T-helper 2 cell treated with Interferon-gamma antibody and Interleukin-4, amounts not matched to agents 5 μg/mL and 100 μg/mL, for 36 hours (primary cell): ENCODE results near the gene BICDL2.

Experiments used
- DNase-seq: peaks from one replicate; pipeline ENCODE4 v3.0.0; 2021; ENCODE audit warnings: low spot score
- H3K27ac Mint-ChIP-seq: one replicate; pipeline ENCODE4 v1.8.0; 2021; ENCODE audit warnings: mild to moderate bottlenecking, mixed read lengths
- H3K27me3 Mint-ChIP-seq: one replicate; pipeline ENCODE4 v1.8.0; 2021; ENCODE audit warnings: low read depth, mixed read lengths
- H3K36me3 Mint-ChIP-seq: one replicate; pipeline ENCODE4 v1.8.0; 2021; ENCODE audit warnings: low read depth, mixed read lengths
- H3K4me1 Mint-ChIP-seq: one replicate; pipeline ENCODE4 v1.8.0; 2021; ENCODE audit warnings: low read depth, mixed read lengths
- H3K4me3 Mint-ChIP-seq: one replicate; pipeline ENCODE4 v1.8.0; 2022; ENCODE audit warnings: mild to moderate bottlenecking, moderate library complexity, mixed read lengths
- H3K9me3 Mint-ChIP-seq: one replicate; pipeline ENCODE4 v1.8.0; 2021; ENCODE audit warnings: mixed read lengths

Gene BICDL2

DNA sequence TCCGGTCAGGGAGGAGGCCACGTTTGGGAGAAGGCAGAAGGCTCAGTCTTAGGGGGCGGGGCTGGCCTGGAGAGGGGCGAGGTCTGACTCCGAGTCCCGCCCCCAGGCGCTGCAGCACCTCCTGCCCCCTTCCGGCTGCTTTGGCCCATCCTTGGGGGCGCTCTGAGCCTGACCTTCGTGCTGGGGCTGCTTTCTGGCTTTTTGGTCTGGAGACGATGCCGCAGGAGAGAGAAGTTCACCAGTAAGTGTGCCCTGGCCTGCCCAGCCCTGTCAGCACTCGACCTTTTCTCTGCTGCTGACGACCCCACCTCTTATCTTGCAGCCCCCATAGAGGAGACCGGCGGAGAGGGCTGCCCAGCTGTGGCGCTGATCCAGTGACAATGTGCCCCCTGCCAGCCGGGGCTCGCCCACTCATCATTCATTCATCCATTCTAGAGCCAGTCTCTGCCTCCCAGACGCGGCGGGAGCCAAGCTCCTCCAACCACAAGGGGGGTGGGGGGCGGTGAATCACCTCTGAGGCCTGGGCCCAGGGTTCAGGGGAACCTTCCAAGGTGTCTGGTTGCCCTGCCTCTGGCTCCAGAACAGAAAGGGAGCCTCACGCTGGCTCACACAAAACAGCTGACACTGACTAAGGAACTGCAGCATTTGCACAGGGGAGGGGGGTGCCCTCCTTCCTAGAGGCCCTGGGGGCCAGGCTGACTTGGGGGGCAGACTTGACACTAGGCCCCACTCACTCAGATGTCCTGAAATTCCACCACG lies 15.1 kb downstream of the BICDL2 start:
- DNase-seq: peak; percentile 72
- Mint-ChIP-seq H3K27ac (peak overlapping the region; percentile 76), H3K27me3 (peaks cover 7% of the 10 kb centered on the region), H3K4me1 (peaks cover 40% of the 10 kb centered on the region), H3K4me3 (peak overlapping the region; percentile 90), H3K9me3 (no peaks in the 10 kb centered on the region), H3K36me3 (peaks cover 17% of the 10 kb centered on the region)

- peak; percentile 58 for DNase-seq
- peaks cover 40% of the 10 kb centered on the region for H3K4me1 Mint-ChIP-seq
- H3K36me3 Mint-ChIP-seq: peaks cover 9% of the 10 kb centered on the region
- peak overlapping the region; percentile 76 for H3K27ac Mint-ChIP-seq
- peaks cover 8% of the 10 kb centered on the region for H3K27me3 Mint-ChIP-seq
- H3K9me3 Mint-ChIP-seq: no peaks in the 10 kb centered on the region
- peak overlapping the region; percentile 90 for H3K4me3 Mint-ChIP-seq
Observed at GRCh38 chr16:3020604-3021448, 15.9 kb downstream of the BICDL2 start.

DNA sequence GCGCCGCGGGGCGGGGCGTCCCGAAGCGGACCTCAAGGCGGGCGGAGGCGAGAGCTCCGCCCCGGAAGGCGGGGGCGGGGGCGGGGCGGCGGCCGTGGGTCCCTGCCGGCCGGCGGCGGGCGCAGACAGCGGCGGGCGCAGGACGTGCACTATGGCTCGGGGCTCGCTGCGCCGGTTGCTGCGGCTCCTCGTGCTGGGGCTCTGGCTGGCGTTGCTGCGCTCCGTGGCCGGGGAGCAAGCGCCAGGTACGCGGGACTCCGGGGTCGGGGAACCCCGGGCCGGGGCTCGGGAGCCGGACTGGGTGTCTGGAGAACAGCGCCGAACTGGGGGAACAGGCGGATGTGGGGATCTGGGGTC lies 16.5 kb downstream of the BICDL2 start, which contains the start of gene TNFRSF12A:
TNFRSF12A (plus strand) TSS at position 122 of the 357 bp plus-strand sequence; CDS start at position 152, 30 bp downstream.
- Mint-ChIP-seq H3K27ac (peak within 1 kb of the TSS; percentile 71), H3K36me3 (peaks cover 7% of the 10 kb centered on the region), H3K9me3 (no peaks in the 10 kb centered on the region), H3K4me3 (peak within 1 kb of the TSS; percentile 90), H3K4me1 (peaks cover 36% of the 10 kb centered on the region), H3K27me3 (peaks cover 8% of the 10 kb centered on the region)
- peak; percentile 78 for DNase-seq

- peak overlapping the region; percentile 89 for H3K4me3 Mint-ChIP-seq
- H3K27me3 Mint-ChIP-seq: peaks cover 8% of the 10 kb centered on the region
- H3K9me3 Mint-ChIP-seq: no peaks in the 10 kb centered on the region
- peak overlapping the region; percentile 55 for H3K27ac Mint-ChIP-seq
- H3K36me3 Mint-ChIP-seq: peaks cover 6% of the 10 kb centered on the region
- H3K4me1 Mint-ChIP-seq: peaks cover 36% of the 10 kb centered on the region
- no peak for DNase-seq
Observed at GRCh38 chr16:3019594-3020246, 17.0 kb downstream of the BICDL2 start.

- Mint-ChIP-seq H3K27me3 (peaks cover 15% of the 10 kb centered on the region), H3K36me3 (peaks cover 3% of the 10 kb centered on the region), H3K4me3 (peak within 1 kb of the TSS; percentile 15), H3K4me1 (peaks cover 27% of the 10 kb centered on the region), H3K9me3 (no peaks in the 10 kb centered on the region), H3K27ac (no peak within 1 kb of the TSS)
- DNase-seq: no peak
Observed at GRCh38 chr16:3017794-3018506, 18.8 kb downstream of the BICDL2 start, which contains the start of gene CLDN6. CLDN6 (minus strand) TSS chr16:3018183; CDS start chr16:3016021, 2,162 bp downstream.

DNA sequence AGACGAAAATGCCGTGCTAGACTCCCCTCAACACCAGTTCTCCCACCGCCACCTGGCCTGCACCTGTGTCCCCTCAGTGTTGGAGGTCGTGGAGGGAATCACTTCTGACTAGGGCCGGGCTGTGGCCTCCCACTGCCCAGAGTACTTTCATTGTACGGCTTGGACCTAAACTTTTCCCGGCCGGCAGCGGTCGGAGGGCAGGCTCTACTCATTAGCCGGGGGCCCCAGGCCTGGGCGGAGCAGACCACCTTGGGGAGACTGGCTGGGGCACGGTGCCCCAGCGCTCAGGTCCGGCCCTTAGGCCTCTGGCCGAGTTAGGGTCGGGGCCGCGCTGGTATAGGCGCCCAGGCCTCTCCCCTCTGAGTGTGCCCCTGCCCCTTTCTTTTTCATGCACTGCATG lies 19.4 kb downstream of the BICDL2 start:
- Mint-ChIP-seq H3K9me3 (no peaks in the 10 kb centered on the region), H3K4me3 (no peak overlapping the region), H3K4me1 (peaks cover 21% of the 10 kb centered on the region), H3K36me3 (peaks cover 3% of the 10 kb centered on the region), H3K27ac (no peak overlapping the region), H3K27me3 (peaks cover 18% of the 10 kb centered on the region)
- no peak for DNase-seq

GRCh38 chr16:3015865-3016521 lies 20.8 kb downstream of the BICDL2 start:
- no peak for DNase-seq
- Mint-ChIP-seq H3K27me3 (peaks cover 18% of the 10 kb centered on the region), H3K4me3 (no peak overlapping the region), H3K9me3 (no peaks in the 10 kb centered on the region), H3K4me1 (peaks cover 11% of the 10 kb centered on the region), H3K36me3 (no peaks in the 10 kb centered on the region), H3K27ac (no peak overlapping the region)

- Mint-ChIP-seq H3K27ac (no peak overlapping the region), H3K4me3 (no peak overlapping the region), H3K36me3 (no peaks in the 10 kb centered on the region), H3K9me3 (no peaks in the 10 kb centered on the region), H3K27me3 (peaks cover 17% of the 10 kb centered on the region), H3K4me1 (peaks cover 7% of the 10 kb centered on the region)
- no peak for DNase-seq
Observed at GRCh38 chr16:3014971-3015370, 21.8 kb downstream of the BICDL2 start.

DNA sequence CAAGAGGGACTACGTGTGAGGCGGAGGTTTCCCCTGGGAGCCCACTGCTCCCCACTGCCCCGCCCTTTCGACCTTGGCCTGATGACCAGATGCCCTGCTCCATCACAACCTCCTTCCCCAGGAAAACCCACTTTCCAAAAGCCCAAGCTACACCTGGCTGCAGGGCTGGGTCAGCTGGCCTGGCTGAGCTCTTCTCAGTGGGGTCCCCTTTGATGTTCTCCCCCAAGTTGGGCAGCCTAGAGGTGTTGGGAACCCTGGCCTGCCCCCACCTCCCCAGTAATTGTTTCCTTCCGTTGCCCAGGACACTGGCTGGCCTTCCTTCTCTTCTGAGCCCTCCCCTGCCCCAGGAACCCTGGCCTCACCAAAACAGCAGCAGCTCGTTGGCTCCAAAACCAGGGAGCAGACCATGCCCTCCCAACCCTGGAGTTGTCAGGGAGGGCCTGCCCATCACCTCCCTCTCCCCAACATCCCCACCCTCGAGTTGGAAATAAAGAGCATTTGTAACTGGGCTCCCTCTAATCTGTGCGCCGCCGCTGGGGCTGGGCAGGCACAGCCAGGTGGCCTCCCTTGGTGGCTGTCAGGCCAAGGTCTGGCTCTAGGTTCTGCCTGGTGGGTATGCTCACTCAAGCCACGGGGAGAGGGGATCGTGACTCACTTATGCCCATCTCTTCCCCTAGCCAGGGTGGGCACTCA lies 22.6 kb downstream of the BICDL2 start:
- H3K36me3 Mint-ChIP-seq: no peaks in the 10 kb centered on the region
- no peaks in the 10 kb centered on the region for H3K9me3 Mint-ChIP-seq
- no peak overlapping the region for H3K4me3 Mint-ChIP-seq
- no peak for DNase-seq
- H3K27me3 Mint-ChIP-seq: peaks cover 15% of the 10 kb centered on the region
- H3K4me1 Mint-ChIP-seq: peaks cover 5% of the 10 kb centered on the region
- no peak overlapping the region for H3K27ac Mint-ChIP-seq

- peaks cover 7% of the 10 kb centered on the region for H3K4me1 Mint-ChIP-seq
- H3K9me3 Mint-ChIP-seq: no peaks in the 10 kb centered on the region
- no peak for DNase-seq
- no peaks in the 10 kb centered on the region for H3K36me3 Mint-ChIP-seq
- H3K27me3 Mint-ChIP-seq: peaks cover 15% of the 10 kb centered on the region
- H3K4me3 Mint-ChIP-seq: no peak overlapping the region
- H3K27ac Mint-ChIP-seq: no peak overlapping the region
Observed at GRCh38 chr16:3013491-3013951, 23.2 kb downstream of the BICDL2 start.

DNA sequence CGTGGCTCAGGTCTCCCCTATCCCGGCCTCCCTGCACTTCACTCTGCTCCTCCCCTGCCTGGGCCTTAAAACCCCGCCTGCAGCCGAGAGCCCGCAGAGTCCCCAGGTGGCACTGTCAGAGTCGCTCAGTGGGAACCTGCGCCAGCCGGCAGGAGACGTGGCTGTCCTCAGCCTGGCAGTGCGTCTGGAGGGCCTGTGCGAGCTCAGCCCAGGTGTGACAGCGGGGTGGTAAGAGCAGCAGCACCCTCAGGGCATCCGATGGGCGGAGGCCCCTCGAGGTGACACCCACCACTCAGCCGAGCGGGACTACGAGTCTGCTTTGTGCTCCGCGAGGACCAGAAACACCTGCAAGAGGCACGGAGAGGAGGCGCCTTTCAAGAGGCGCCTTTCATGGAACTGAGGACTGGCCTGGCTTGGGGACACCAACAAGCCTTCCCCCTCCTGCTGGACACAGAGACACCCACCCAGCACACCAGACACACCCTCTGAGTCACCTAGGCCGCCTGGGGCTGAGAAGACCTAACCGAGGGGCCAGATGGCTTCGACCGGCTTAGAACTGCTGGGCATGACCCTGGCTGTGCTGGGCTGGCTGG lies 23.8 kb downstream of the BICDL2 start, which contains the start of gene CLDN9:
CLDN9 (plus strand) TSS at position 96 of the 593 bp plus-strand sequence; CDS start at position 536, 440 bp downstream.
- Mint-ChIP-seq H3K4me1 (peaks cover 10% of the 10 kb centered on the region), H3K27ac (no peak within 1 kb of the TSS), H3K36me3 (no peaks in the 10 kb centered on the region), H3K9me3 (no peaks in the 10 kb centered on the region), H3K27me3 (peaks cover 15% of the 10 kb centered on the region), H3K4me3 (no peak within 1 kb of the TSS)
- no peak for DNase-seq

DNA sequence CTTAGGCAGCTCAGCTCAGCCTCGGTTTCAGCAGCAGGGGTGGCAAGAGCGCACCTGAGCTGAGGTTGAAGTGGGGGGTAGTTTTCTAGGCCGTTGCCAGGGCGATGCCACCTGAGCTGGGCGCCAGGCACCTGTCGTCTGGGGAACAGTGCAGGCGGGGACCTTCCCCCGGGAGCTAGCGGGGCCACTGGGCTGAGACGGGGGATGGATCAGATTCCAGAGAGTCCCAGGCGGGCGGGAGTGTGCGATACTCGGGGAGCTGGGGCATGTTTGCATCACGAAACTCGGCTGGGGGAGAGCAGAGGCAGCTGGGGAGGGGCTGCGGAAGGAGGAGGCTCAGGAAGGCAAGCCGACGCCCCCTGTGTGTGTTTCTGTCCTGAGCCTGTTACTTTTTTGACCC lies 24.5 kb downstream of the BICDL2 start:
- peaks cover 17% of the 10 kb centered on the region for H3K4me1 Mint-ChIP-seq
- H3K36me3 Mint-ChIP-seq: no peaks in the 10 kb centered on the region
- no peak for DNase-seq
- H3K27me3 Mint-ChIP-seq: peaks cover 15% of the 10 kb centered on the region
- H3K9me3 Mint-ChIP-seq: no peaks in the 10 kb centered on the region
- H3K27ac Mint-ChIP-seq: no peak overlapping the region
- no peak overlapping the region for H3K4me3 Mint-ChIP-seq
